ENCODE data around the gene LRRC23. TPM values are rescaled to one million over a fixed set of nuclear protein-coding genes. Genes with fewer than 3 reads are reported as not detected.

Gene LRRC23
- total and polyA plus RNA-seq, 2 of the 13 experiments (the other 11 are each of a cell fraction or from before 2014, with no cell fraction given): 6.0 to 7.8 TPM

- peak; percentile 84; the same call in 1 of the 2 replicates for TF ChIP-seq ZNF709 (CRISPR knock-in tag; IDR thresholded peaks at IDR 0.05)
- TF ChIP-seq ZNF138 (CRISPR knock-in tag; IDR thresholded peaks at IDR 0.05; ENCODE audit: low read depth): no peak; the same call in 1 of the 2 replicates
- no peak for TF ChIP-seq ZSCAN22 (CRISPR knock-in tag; IDR thresholded peaks at IDR 0.05)
- TF ChIP-seq ZNF703 (CRISPR knock-in tag; IDR thresholded peaks at IDR 0.05; ENCODE audit: borderline replicate concordance): peak; percentile 83
- peak; percentile 72 for TF ChIP-seq KMT2B (CRISPR knock-in tag; IDR thresholded peaks at IDR 0.05)
- 0 out of 2 replicates have a peak, but pooled peaks have one; percentile 76 for TF ChIP-seq NCOA1 (CRISPR knock-in tag; IDR thresholded peaks at IDR 0.05)
- TF ChIP-seq HMGXB3 (CRISPR knock-in tag; IDR thresholded peaks at IDR 0.05; ENCODE audit: borderline replicate concordance): peak; percentile 87; the same call in 1 of the 2 replicates
- no peak for TF ChIP-seq ZNF839 (CRISPR knock-in tag; IDR thresholded peaks at IDR 0.05; ENCODE audit: borderline replicate concordance)
- peak; percentile 100 for TF ChIP-seq SNAPC5 (CRISPR knock-in tag; IDR thresholded peaks at IDR 0.05; ENCODE audit: borderline replicate concordance)
- TF ChIP-seq HINFP (CRISPR knock-in tag; IDR thresholded peaks at IDR 0.05; ENCODE audit: low read depth): peak; percentile 59; the same call in 1 of the 2 replicates
- no peak; the same call in 1 of the 2 replicates for TF ChIP-seq ELF4 (CRISPR knock-in tag; IDR thresholded peaks at IDR 0.05; ENCODE audit: borderline replicate concordance)
- TF ChIP-seq ZNF678 (CRISPR knock-in tag; IDR thresholded peaks at IDR 0.05): peak; percentile 89; the same call in 1 of the 2 replicates
- TF ChIP-seq MYPOP (CRISPR knock-in tag; IDR thresholded peaks at IDR 0.05): peak; percentile 79
- peak; percentile 94 for TF ChIP-seq ZNF614 (CRISPR knock-in tag; IDR thresholded peaks at IDR 0.05; ENCODE audit: borderline replicate concordance)
- TF ChIP-seq, protein P1, sequence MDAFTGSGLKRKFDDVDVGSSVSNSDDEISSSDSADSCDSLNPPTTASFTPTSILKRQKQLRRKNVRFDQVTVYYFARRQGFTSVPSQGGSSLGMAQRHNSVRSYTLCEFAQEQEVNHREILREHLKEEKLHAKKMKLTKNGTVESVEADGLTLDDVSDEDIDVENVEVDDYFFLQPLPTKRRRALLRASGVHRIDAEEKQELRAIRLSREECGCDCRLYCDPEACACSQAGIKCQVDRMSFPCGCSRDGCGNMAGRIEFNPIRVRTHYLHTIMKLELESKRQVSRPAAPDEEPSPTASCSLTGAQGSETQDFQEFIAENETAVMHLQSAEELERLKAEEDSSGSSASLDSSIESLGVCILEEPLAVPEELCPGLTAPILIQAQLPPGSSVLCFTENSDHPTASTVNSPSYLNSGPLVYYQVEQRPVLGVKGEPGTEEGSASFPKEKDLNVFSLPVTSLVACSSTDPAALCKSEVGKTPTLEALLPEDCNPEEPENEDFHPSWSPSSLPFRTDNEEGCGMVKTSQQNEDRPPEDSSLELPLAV (CRISPR knock-in tag; conservative IDR thresholded peaks at IDR 0.05; ENCODE audit: low read depth): peak; percentile 29
- no peak for TF ChIP-seq ZNF121 (CRISPR knock-in tag; IDR thresholded peaks at IDR 0.05)
- TF ChIP-seq, protein P2, sequence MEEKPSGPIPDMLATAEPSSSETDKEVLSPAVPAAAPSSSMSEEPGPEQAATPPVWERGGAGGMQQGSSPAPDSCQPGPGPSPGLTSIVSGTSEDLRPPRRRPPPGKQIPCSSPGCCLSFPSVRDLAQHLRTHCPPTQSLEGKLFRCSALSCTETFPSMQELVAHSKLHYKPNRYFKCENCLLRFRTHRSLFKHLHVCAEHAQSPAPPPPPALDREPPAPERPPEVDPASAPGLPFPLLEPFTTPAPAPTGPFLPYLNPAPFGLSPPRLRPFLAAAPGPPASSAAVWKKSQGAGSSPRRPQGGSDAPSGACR (CRISPR knock-in tag; IDR thresholded peaks at IDR 0.05): no peak; the same call in 1 of the 2 replicates
These were observed 39.2 kb downstream of the LRRC23 start, which contains the start of the genes C12orf57 and RNU7-1 (continued) for GRCh38 chr12:6943722-6944380.
